Hematopoietic multipotent progenitor cell treated with erythropoietin and hydrocortisone succinate and interleukin-3 and kit ligand, for 4 days (in vitro differentiated cells): Measurements from ENCODE around the gene ZMYM2.
"Not testable (repeated sequence)": the region's sequence is repeated elsewhere in the genome, so short reads cannot be mapped to it uniquely, and the experiment has no call there.

ENCODE experiments used
- DNase-seq: peaks from one replicate; pipeline ENCODE4 v3.0.0-alpha.2; 2015

The ZMYM2 gene

GRCh38 chr13:19984430-19985218 is 26.1 kb downstream of the ZMYM2 start:
- peak; percentile 74 for DNase-seq

GRCh38 chr13:19985219-19985556 is 26.7 kb downstream of the ZMYM2 start:
- no peak for DNase-seq

- no peak for DNase-seq
Measured at GRCh38 chr13:19991531-19991930, 33.0 kb downstream of the ZMYM2 start.

- DNase-seq, result no peak
Measured at GRCh38 chr13:19993024-19993423, 34.5 kb downstream of the ZMYM2 start.

GRCh38 chr13:19998960-19999359 is 40.4 kb downstream of the ZMYM2 start:
- no peak for DNase-seq

GRCh38 chr13:20000062-20000552 is 41.6 kb downstream of the ZMYM2 start:
- no peak for DNase-seq

GRCh38 chr13:20001366-20002190 is 43.1 kb downstream of the ZMYM2 start:
- DNase-seq, result peak; percentile 50

GRCh38 chr13:20002787-20003186 is 44.3 kb downstream of the ZMYM2 start:
- DNase-seq, result peak; percentile 67

- no peak for DNase-seq
Measured at GRCh38 chr13:20006206-20006605, 47.7 kb downstream of the ZMYM2 start.

- no peak for DNase-seq
Measured at GRCh38 chr13:20015763-20016162, 57.2 kb downstream of the ZMYM2 start.

- no peak for DNase-seq
Measured at GRCh38 chr13:20016649-20017364, 58.3 kb downstream of the ZMYM2 start.

GRCh38 chr13:20017365-20017711 is 58.8 kb downstream of the ZMYM2 start:
- no peak for DNase-seq

GRCh38 chr13:20019043-20019442 is 60.5 kb downstream of the ZMYM2 start:
- no peak for DNase-seq

- DNase-seq, result peak; percentile 74
Measured at GRCh38 chr13:20024702-20025101, 66.2 kb downstream of the ZMYM2 start.

GRCh38 chr13:20028953-20029352 is 70.4 kb downstream of the ZMYM2 start:
- DNase-seq, result no peak

GRCh38 chr13:20033486-20033885 is 75.0 kb downstream of the ZMYM2 start:
- no peak for DNase-seq

- peak; percentile 7 for DNase-seq
Measured at GRCh38 chr13:20035130-20035529, 76.6 kb downstream of the ZMYM2 start.

- DNase-seq, result no peak
Measured at GRCh38 chr13:20037908-20038307, 79.4 kb downstream of the ZMYM2 start.

GRCh38 chr13:20042603-20043002 is 84.1 kb downstream of the ZMYM2 start:
- DNase-seq, result not testable (repeated sequence)

- DNase-seq, result no peak
Measured at GRCh38 chr13:20043207-20043925, 84.8 kb downstream of the ZMYM2 start.

- DNase-seq, result no peak
Measured at GRCh38 chr13:20044086-20044485, 85.6 kb downstream of the ZMYM2 start.

GRCh38 chr13:20045950-20046548 is 87.5 kb downstream of the ZMYM2 start:
- no peak for DNase-seq
